Measurements from ENCODE around the gene DYNLT3.
A peak's percentile ranks its signal among the peaks of the same experiment; 100 is the strongest.

Gene DYNLT3

GRCh38 chrX:37840931-37841330 is 6.4 kb downstream of the DYNLT3 start:
- no peak for DNase-seq

DNA sequence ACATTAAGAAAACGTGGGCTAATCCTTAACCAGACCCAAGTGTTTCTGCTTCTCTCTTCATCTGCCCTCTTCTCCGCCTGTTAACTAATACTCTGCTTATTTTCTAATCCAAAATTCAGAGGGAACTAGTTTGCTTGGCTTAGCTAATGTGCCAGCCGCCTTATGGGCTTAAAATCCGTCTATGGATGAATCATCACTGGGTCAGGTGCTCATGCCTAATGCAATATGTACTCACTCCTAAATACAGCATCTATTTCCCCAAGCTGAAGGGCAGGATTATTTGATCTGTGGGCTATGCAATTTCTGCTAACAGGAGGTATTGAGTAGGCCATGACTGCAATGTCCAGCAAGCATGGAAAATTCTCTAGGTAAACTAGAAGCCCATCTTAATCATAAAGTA is 12.4 kb downstream of the DYNLT3 start:
- DNase-seq, result no peak

GRCh38 chrX:37830371-37830770 is 17.0 kb downstream of the DYNLT3 start:
- no peak for DNase-seq

DNA sequence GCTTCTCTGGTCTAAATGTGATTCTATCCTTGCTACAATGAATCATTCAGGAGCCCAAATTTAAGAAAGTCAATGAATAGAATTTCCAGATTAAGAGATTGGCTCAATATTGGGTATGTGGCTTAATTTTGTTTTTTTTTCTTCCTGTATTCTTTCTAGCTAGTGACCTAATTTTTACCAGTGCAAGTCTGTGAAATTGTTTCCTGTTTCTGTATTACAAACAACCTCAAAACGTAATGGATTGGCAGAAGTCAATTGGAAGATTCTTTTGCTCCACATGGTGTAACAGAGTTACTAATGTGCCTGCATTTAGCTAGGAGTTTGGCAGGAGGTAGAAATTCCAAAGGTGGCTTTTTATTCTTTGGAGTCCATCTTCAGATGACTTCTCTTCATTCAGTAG is 17.6 kb downstream of the DYNLT3 start:
- DNase-seq, result no peak

DNA sequence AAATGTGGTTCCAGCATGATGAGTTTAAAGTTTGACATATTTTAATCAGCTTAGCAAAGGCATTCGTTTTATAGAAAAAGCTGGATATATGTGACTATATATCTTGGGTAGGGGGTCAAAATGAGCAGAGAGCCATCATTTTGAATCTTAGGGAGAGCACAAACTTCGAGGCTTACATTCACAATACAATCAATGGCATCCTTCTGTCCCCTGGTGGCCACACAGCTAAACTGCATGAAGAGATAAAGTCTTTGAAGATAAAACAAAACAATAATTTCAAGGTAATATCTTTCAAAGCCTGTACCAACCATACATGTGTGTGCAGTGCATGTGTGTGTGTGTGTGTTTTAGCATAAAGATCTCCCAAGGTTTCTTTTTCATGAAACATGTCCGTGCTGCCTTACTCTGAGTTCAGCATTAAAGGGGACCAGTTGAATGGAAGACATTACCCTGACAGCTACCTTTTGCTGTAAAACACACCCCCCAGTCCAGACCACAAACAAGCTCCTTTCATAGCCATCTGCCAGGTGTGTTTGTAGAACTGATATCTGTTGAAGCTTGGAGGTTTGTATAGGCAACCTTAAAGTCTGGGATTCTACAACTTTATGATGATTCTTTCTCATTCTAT is 22.0 kb downstream of the DYNLT3 start:
- DNase-seq, result peak; percentile 30

- no peak for DNase-seq
Measured at GRCh38 chrX:37824491-37825214, 22.7 kb downstream of the DYNLT3 start.

- DNase-seq, result no peak
Measured at GRCh38 chrX:37820646-37821045, 26.7 kb downstream of the DYNLT3 start.

GRCh38 chrX:37818031-37818430 is 29.3 kb downstream of the DYNLT3 start:
- no peak for DNase-seq

DNA sequence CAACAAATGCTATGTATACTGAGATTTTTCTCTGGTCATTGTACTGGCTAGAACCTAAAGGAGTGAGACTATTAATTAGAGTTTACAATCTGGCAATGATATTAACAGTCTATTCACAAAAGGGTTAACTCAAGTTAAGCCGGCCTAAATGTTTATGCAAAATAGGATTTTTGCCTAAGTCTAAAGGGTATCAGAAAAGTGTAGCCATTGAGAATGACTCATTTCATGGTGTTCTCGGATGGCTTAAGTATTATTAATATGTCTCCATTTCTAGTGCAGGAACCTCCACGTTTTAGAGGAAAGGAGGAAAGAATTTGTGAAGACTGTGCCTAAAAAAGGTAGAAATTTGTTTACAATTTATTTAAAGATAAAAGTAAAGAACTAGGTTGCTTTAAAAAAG is 29.8 kb downstream of the DYNLT3 start:
- no peak for DNase-seq

- DNase-seq, result no peak
Measured at GRCh38 chrX:37817176-37817575, 30.2 kb downstream of the DYNLT3 start.

- no peak for DNase-seq
Measured at GRCh38 chrX:37816766-37817165, 30.6 kb downstream of the DYNLT3 start.

GRCh38 chrX:37815366-37815765 is 32.0 kb downstream of the DYNLT3 start:
- DNase-seq, result no peak

DNA sequence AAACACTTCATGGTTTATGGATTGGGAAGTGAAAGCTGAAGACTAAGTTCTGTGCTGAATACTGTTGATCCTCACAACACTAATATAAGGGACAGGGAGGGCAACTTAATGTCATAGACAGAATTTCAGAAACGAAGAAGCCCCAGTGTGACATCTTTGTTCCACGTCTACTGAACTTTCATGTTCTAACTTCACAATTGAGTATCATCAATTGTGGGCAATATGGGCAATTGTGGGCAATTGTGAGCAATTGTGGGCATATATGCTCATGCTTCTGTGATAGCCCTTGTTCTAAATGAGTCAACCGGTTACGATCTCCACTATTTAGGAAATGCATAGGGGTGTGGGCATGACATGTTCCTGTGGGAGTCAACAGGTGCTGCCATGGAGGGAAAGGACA is 33.8 kb downstream of the DYNLT3 start:
- DNase-seq, result no peak

- DNase-seq, result no peak
Measured at GRCh38 chrX:37812110-37812509, 35.3 kb downstream of the DYNLT3 start.

GRCh38 chrX:37809970-37810369 is 37.4 kb downstream of the DYNLT3 start:
- DNase-seq, result no peak

DNA sequence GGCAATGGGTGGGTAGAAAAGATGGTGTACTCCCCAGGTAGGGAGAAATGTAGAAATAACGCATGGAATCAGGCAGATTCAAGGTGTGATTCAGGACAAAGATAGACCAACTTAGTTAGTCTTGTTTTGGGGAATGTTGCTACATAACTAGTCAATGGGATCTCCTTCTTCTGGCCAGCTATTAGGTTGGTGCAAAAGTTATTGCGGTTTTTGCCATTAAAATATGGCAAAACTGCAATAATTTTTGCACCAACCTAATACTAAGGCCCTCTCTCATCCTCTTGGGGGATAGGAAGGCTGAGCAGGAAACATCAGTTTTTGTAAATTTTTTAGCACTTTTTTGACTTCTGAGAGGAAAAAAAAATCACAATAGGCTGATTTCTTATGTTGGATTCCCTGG is 44.3 kb downstream of the DYNLT3 start:
- no peak for DNase-seq

DNA sequence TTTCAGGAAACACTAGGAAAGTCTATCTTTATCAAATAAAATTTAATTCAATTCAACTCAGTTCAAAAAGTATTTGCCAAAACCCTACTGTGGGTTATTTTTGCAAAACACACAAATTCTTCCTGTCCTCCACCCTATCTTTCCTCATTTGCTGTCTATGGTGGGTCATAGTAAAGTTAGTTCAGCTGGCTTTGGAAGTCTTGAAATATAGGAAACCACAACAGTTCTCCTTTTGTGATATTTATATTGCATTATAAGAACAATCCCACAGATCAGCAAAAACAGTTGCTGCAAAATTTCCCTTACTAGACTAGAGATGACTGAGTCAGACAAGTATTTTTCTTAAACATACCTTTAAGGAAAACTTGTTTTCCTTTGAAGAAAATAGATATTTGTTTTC is 45.3 kb downstream of the DYNLT3 start:
- no peak for DNase-seq

DNA sequence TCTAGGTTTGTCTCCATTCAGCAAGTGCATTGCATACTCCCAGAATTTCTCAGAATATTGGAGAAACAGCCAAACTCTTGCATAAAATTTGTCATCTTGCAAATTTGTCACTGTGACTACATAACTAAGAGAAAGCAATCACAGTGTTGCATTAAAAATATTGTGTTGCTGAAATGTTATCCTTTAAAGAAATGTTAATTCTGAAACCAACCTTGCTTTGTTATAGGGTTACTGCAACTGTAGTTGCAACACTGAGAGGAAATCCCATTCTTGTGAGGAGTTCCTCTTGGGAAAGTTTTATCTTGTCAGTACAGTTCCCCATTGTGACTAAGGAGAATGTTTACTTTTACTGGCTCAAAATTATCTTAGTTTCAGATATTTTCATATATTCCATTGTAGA is 46.7 kb downstream of the DYNLT3 start:
- no peak for DNase-seq

DNA sequence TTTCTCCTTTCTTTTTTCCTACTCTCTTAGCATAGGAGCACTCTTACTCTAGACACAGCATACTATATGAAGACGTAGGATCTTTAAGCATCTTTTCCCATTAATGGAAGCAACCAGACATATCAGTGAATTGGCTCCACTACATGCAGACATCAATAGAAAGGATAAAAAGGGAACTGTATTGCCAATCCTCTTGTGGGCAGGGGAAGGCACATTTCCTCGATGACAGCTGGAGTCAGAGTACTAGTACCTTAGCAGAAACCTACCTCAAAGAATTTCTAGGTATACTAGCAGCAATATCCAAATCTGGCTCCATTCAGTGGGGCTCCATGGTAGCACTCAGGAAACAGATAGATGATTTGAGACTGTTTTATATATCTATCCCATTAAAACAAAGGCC is 47.4 kb downstream of the DYNLT3 start:
- no peak for DNase-seq

- no peak for DNase-seq
Measured at GRCh38 chrX:37796805-37797204, 50.6 kb downstream of the DYNLT3 start.

DNA sequence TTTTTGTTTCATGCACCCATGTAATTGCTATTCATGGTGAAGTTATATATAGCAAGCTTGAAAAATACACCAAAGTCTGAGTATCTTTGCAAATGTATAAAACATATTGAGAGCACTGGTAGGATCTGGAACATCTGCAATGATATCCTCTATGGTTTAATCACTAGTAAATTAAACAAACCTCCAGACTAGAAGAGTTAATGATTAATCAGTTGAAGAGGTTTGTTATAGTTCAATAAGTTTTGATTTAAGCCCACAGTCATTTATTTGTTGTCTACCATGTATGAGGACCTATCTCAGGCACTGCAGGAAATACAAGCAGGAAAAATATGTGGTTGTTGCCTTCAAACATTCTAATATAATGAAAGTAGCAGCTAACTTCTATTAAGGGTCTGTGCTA is 51.1 kb downstream of the DYNLT3 start:
- DNase-seq, result no peak

All from fibroblast of skin of back (primary cell).